Measurements from ENCODE around the gene PLXNB3.

PLXNB3 gene

GRCh38 chrX:153764786-153765137 lies 713 bp downstream of the PLXNB3 start:
- no peak overlapping the region for H3K4me3 ChIP-seq (ENCODE audit: low read depth, low read length)
- H3K27ac ChIP-seq (ENCODE audit: extremely low read depth, low read depth, low read length), result no peak overlapping the region
- POLR2A ChIA-PET, result no interaction called here

GRCh38 chrX:153765138-153766079 lies 1.4 kb downstream of the PLXNB3 start:
- TF ChIP-seq SP2 (tag by site-specific recombination; IDR thresholded peaks at IDR 0.05) (peak; percentile 18; the same call in 1 of the 2 replicates), KLF1 (tag by site-specific recombination; IDR thresholded peaks at IDR 0.05) (peak; percentile 27; the same call in 1 of the 2 replicates), ZNF707 (tag by site-specific recombination; IDR thresholded peaks at IDR 0.05) (0 out of 2 replicates have a peak, but pooled peaks have one; percentile 57), HIC1 (tag by site-specific recombination; IDR thresholded peaks at IDR 0.05) (peak; percentile 55), ZBTB44 (tag by site-specific recombination; IDR thresholded peaks at IDR 0.05) (no peak)
- CTCF ChIA-PET, result interaction anchor here (0.6 to 6.5 kb wide), 4 partner anchors 12 to 371 kb away, joined by 3 to 63 read pairs (median 3); no protein-coding TSS in a partner anchor
- H3K36me3 ChIP-seq (ENCODE audit: control insufficient read depth in 2 of 2, insufficient read depth in 1 of 2, low read length in 2 of 2), result no peaks in the 10 kb centered on the region
- peak overlapping the region; percentile 30 for H3K4me3 ChIP-seq (ENCODE audit: low read depth, low read length)
- 0 out of 2 replicates have a peak, but pooled peaks cover 3% of the 10 kb centered on the region for H3K4me1 ChIP-seq (ENCODE audit: control insufficient read depth, insufficient read depth, low read length)
- peak overlapping the region; percentile 7; the same call in 1 of the 2 replicates for H3K27ac ChIP-seq (ENCODE audit: extremely low read depth, low read depth, low read length)
- H3K9me3 ChIP-seq (ENCODE audit: control insufficient read depth, insufficient read depth, low read depth, low read length), result no peaks in the 10 kb centered on the region
- POLR2A ChIA-PET, result interaction anchor here (0.5 to 1.7 kb wide), 7 partner anchors 16 to 205 kb away, joined by 3 to 12 read pairs (median 4); partner anchors contain the start of genes IDH3G, SRPK3 and SSR4

More at GRCh38 chrX:153764786-153765137, 713 bp downstream of the PLXNB3 start:
- no peak for TF ChIP-seq MZF1 (tag by site-specific recombination; IDR thresholded peaks at IDR 0.05; ENCODE audit: borderline replicate concordance)
- CTCF ChIA-PET, result interaction anchor here (0.7 to 6.5 kb wide), 3 partner anchors 30 to 183 kb away, joined by 3 to 63 read pairs (median 3); partner anchors contain the start of genes IDH3G and SSR4
- Histone ChIP-seq H3K9me3 (ENCODE audit: control insufficient read depth, insufficient read depth, low read depth, low read length) (no peaks in the 10 kb centered on the region), H3K4me1 (ENCODE audit: control insufficient read depth, insufficient read depth, low read length) (0 out of 2 replicates have a peak, but pooled peaks cover 3% of the 10 kb centered on the region), H3K36me3 (ENCODE audit: control insufficient read depth in 2 of 2, insufficient read depth in 1 of 2, low read length in 2 of 2) (no peaks in the 10 kb centered on the region)

- H3K9me3 ChIP-seq (ENCODE audit: control insufficient read depth, insufficient read depth, low read depth, low read length), result no peaks in the 10 kb centered on the region
- peak overlapping the region; percentile 30 for H3K4me3 ChIP-seq (ENCODE audit: low read depth, low read length)
- peak overlapping the region; percentile 7; the same call in 1 of the 2 replicates for H3K27ac ChIP-seq (ENCODE audit: extremely low read depth, low read depth, low read length)
- no peaks in the 10 kb centered on the region for H3K36me3 ChIP-seq (ENCODE audit: control insufficient read depth in 2 of 2, insufficient read depth in 1 of 2, low read length in 2 of 2)
- ChIA-PET CTCF (interaction anchor here (0.6 to 6.5 kb wide), 7 partner anchors 13 to 227 kb away, joined by 3 to 63 read pairs (median 3); no protein-coding TSS in a partner anchor), POLR2A (interaction anchor here (0.5 to 1.7 kb wide), 8 partner anchors 16 to 204 kb away, joined by 3 to 12 read pairs (median 4); partner anchors contain the start of genes IDH3G, SRPK3 and SSR4)
- 0 out of 2 replicates have a peak, but pooled peaks cover 3% of the 10 kb centered on the region for H3K4me1 ChIP-seq (ENCODE audit: control insufficient read depth, insufficient read depth, low read length)
- TF ChIP-seq SP3 (tag by site-specific recombination; IDR thresholded peaks at IDR 0.05) (no peak; the same call in 1 of the 2 replicates), ZNF513 (tag by site-specific recombination; IDR thresholded peaks at IDR 0.05) (no peak), PRDM4 (tag by site-specific recombination; IDR thresholded peaks at IDR 0.05) (no peak), ZNF133 (tag by site-specific recombination; IDR thresholded peaks at IDR 0.05) (no peak), ZBTB1 (tag by site-specific recombination; IDR thresholded peaks at IDR 0.05) (no peak), ZNF510 (tag by site-specific recombination; IDR thresholded peaks at IDR 0.05; ENCODE audit: insufficient replicate concordance) (no peak), ZNF335 (tag by site-specific recombination; conservative IDR thresholded peaks at IDR 0.05) (peak; percentile 56), RBAK (tag by site-specific recombination; IDR thresholded peaks at IDR 0.05) (no peak), SCRT1 (tag by site-specific recombination; IDR thresholded peaks at IDR 0.05; ENCODE audit: borderline replicate concordance) (no peak), MEIS1 (CRISPR knock-in tag; IDR thresholded peaks at IDR 0.05; ENCODE audit: borderline replicate concordance) (no peak), ZNF26 (tag by site-specific recombination; IDR thresholded peaks at IDR 0.05) (no peak)
Observed at GRCh38 chrX:153766098-153766817, 2.2 kb downstream of the PLXNB3 start.
